A673 (cell line): Measurements from ENCODE around the gene TET1. TPM values are rescaled to one million over a fixed set of nuclear protein-coding genes. Genes with fewer than 3 reads are reported as not detected.

Source experiments
- BruUV-seq: library from RNA; stranded (reverse); fragments of 400-500 nt; replicated peaks from 2 replicates; lab custom pipeline; 2021; lab: Mats Ljungman, UMichigan
- CTCF ChIA-PET: fragments of 300-600 bp; sonication (Branson Sonifier 250); formaldehyde crosslinking; loops from one replicate; lab custom pipeline; 2022; ENCODE audit warnings: antibody characterized with exemption; lab: Charles Lee
- POLR2A ChIA-PET: fragments of 300-600 bp; sonication (Branson Sonifier 250); formaldehyde crosslinking; loops from one replicate; lab custom pipeline; 2022; ENCODE audit warnings: antibody characterized with exemption; ENCODE audit not compliant: low non-redundant PET; lab: Charles Lee
- DNase-seq: peaks from one replicate; pipeline ENCODE4 v3.0.0-alpha.2; 2015; ENCODE audit warnings: low spot score
- H3K27ac ChIP-seq: fragments of 200-600 bp; sonication (generic); 2 replicates; pipeline ENCODE4 v1.5.1; 2016; ENCODE audit warnings: mixed run types, low read depth, mild to moderate bottlenecking, mixed read lengths, antibody characterized with exemption, low read length; ENCODE audit not compliant: poor library complexity, severe bottlenecking
- H3K27me3 ChIP-seq: fragments of 200-600 bp; sonication (generic); replicated peaks from 2 replicates; pipeline ENCODE4 v1.6.1; 2017; ENCODE audit warnings: mixed run types, low read depth, mild to moderate bottlenecking, mixed read lengths, antibody characterized with exemption, low read length; ENCODE audit not compliant: insufficient read depth, poor library complexity
- H3K36me3 ChIP-seq: fragments of 200-600 bp; sonication (generic); 2 replicates; pipeline ENCODE4 v1.6.1; 2016; ENCODE audit warnings: mixed run types, mild to moderate bottlenecking, mixed read lengths, antibody characterized with exemption, low read length; ENCODE audit not compliant: insufficient read depth, poor library complexity, severe bottlenecking
- H3K4me1 ChIP-seq: fragments of 200-600 bp; sonication (generic); 2 replicates; pipeline ENCODE4 v1.6.1; 2017; ENCODE audit warnings: mixed run types, mild to moderate bottlenecking, mixed read lengths, antibody characterized with exemption, low read length; ENCODE audit not compliant: insufficient read depth, poor library complexity, severe bottlenecking
- H3K4me3 ChIP-seq: fragments of 200-600 bp; sonication (generic); 2 replicates; pipeline ENCODE4 v1.5.1; 2016; ENCODE audit warnings: low read depth, mixed run types, mild to moderate bottlenecking, mixed read lengths, low read length; ENCODE audit not compliant: poor library complexity, severe bottlenecking
- H3K9me3 ChIP-seq: fragments of 200-600 bp; sonication (generic); 2 replicates; pipeline ENCODE4 v1.6.1; 2016; ENCODE audit warnings: mixed run types, low read depth, mild to moderate bottlenecking, mixed read lengths, antibody characterized with exemption, low read length; ENCODE audit not compliant: poor library complexity, severe bottlenecking
- EZH2 ChIP-seq: fragments of 200-600 bp; sonication (generic); IDR thresholded peaks from 2 replicates; pipeline ENCODE4 v1.6.1; 2017; ENCODE audit warnings: borderline replicate concordance, low read depth, mild to moderate bottlenecking, mixed read lengths, antibody characterized with exemption, low read length; ENCODE audit not compliant: poor library complexity, severe bottlenecking
- intact Hi-C: fragments of 100-400 bp; cut with micrococcal nuclease; formaldehyde crosslinking; loops from one replicate; pipeline ENCODE4 v1.10.0; 2022; ENCODE audit not compliant: unreplicated experiment
- total RNA-seq: library from RNA; stranded (reverse); gene quantifications from 2 replicates; pipeline ENCODE4 v1.2.3, GENCODE V29; 2021
- TF ChIP-seq, protein P1 (sequence below): fragments of 300-800, 200-600 bp; sonication (generic); conservative IDR thresholded peaks from 2 replicates; pipeline ENCODE4 v1.5.1; 2017; ENCODE audit warnings: low read depth, mild to moderate bottlenecking, antibody characterized with exemption, low read length, moderate library complexity, mixed read lengths

TET1 gene
- total RNA-seq, 1 experiment from 2014 or later = 15.2 TPM

DNA sequence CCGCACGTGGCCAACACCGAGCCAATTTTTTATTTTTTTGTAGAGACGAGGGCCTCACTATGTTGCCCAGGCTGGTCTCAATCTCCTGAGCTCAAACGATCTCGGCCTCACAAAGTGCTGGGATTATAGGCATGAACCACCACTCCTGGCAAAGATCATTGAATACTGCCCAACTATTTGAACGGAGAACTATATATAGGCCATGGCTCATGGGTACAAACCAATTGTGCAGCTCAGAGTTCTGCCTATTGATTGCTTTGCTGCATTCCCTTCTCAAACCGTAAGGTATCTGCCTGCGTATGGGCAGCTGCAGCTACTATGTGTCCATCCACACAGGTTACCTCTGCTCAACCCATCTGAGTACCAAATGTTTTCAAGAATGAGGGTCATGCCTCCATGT, 23.2 kb upstream of the TET1 start:
- Histone ChIP-seq H3K27me3 (no peaks in the 10 kb centered on the region), H3K4me1 (no peaks in the 10 kb centered on the region), H3K27ac (no peak overlapping the region), H3K9me3 (no peaks in the 10 kb centered on the region), H3K4me3 (no peak overlapping the region), H3K36me3 (no peaks in the 10 kb centered on the region)
- DNase-seq = no peak
- ChIA-PET POLR2A (no interaction called here), CTCF (no interaction called here)
- intact Hi-C loops = no loop called here
- BruUV-seq = no TSS peak
- TF ChIP-seq EZH2 = no peak
- TF ChIP-seq, protein P1, sequence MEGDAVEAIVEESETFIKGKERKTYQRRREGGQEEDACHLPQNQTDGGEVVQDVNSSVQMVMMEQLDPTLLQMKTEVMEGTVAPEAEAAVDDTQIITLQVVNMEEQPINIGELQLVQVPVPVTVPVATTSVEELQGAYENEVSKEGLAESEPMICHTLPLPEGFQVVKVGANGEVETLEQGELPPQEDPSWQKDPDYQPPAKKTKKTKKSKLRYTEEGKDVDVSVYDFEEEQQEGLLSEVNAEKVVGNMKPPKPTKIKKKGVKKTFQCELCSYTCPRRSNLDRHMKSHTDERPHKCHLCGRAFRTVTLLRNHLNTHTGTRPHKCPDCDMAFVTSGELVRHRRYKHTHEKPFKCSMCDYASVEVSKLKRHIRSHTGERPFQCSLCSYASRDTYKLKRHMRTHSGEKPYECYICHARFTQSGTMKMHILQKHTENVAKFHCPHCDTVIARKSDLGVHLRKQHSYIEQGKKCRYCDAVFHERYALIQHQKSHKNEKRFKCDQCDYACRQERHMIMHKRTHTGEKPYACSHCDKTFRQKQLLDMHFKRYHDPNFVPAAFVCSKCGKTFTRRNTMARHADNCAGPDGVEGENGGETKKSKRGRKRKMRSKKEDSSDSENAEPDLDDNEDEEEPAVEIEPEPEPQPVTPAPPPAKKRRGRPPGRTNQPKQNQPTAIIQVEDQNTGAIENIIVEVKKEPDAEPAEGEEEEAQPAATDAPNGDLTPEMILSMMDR = no peak

GRCh38 chr10:68537796-68538195, 22.3 kb upstream of the TET1 start:
- BruUV-seq = no TSS peak
- H3K36me3 ChIP-seq = no peaks in the 10 kb centered on the region
- no peaks in the 10 kb centered on the region for H3K27me3 ChIP-seq
- no peak overlapping the region for H3K27ac ChIP-seq
- no peaks in the 10 kb centered on the region for H3K4me1 ChIP-seq
- DNase-seq = no peak
- no peaks in the 10 kb centered on the region for H3K9me3 ChIP-seq
- no peak for TF ChIP-seq EZH2
- TF ChIP-seq, protein P1 = no peak
- intact Hi-C loops = no loop called here
- ChIA-PET POLR2A (no interaction called here), CTCF (interaction anchor here (1.9 kb wide), 1 partner anchor 13 kb away, joined by 4 read pairs; no protein-coding TSS in a partner anchor)
- no peak overlapping the region for H3K4me3 ChIP-seq

GRCh38 chr10:68543004-68543918, 16.9 kb upstream of the TET1 start:
- no peak overlapping the region for H3K27ac ChIP-seq
- ChIA-PET POLR2A (no interaction called here), CTCF (no interaction called here)
- H3K4me1 ChIP-seq = no peaks in the 10 kb centered on the region
- H3K4me3 ChIP-seq = no peak overlapping the region
- intact Hi-C loops = no loop called here
- no peak for TF ChIP-seq EZH2
- TF ChIP-seq, protein P1 = no peak
- H3K27me3 ChIP-seq = no peaks in the 10 kb centered on the region
- no TSS peak for BruUV-seq
- no peaks in the 10 kb centered on the region for H3K36me3 ChIP-seq
- DNase-seq = no peak
- H3K9me3 ChIP-seq = no peaks in the 10 kb centered on the region
